Measurements from ENCODE around the gene DCAF4.

The DCAF4 gene

GRCh38 chr14:72970058-72970630 lies 43.9 kb downstream of the DCAF4 start:
- Histone ChIP-seq H3K36me3 (ENCODE audit: control insufficient read depth, insufficient read depth, low read length) (peaks cover 62% of the 10 kb centered on the region), H3K9me3 (ENCODE audit: control insufficient read depth, low read length) (no peaks in the 10 kb centered on the region), H3K27ac (ENCODE audit: low read depth, low read length, severe bottlenecking) (no peak overlapping the region), H3K4me3 (ENCODE audit: extremely low read depth, insufficient read depth, low read length, poor library complexity, severe bottlenecking) (no peak overlapping the region), H3K4me1 (ENCODE audit: control insufficient read depth, insufficient read depth, low read length, poor library complexity, severe bottlenecking) (no peaks in the 10 kb centered on the region)
- WGBS, 2 experiments (ENCODE audit: insufficient coverage in 2 of 2), result 84 to 90% methylated on average over 9 to 11 of the region's 17 CpGs

DNA sequence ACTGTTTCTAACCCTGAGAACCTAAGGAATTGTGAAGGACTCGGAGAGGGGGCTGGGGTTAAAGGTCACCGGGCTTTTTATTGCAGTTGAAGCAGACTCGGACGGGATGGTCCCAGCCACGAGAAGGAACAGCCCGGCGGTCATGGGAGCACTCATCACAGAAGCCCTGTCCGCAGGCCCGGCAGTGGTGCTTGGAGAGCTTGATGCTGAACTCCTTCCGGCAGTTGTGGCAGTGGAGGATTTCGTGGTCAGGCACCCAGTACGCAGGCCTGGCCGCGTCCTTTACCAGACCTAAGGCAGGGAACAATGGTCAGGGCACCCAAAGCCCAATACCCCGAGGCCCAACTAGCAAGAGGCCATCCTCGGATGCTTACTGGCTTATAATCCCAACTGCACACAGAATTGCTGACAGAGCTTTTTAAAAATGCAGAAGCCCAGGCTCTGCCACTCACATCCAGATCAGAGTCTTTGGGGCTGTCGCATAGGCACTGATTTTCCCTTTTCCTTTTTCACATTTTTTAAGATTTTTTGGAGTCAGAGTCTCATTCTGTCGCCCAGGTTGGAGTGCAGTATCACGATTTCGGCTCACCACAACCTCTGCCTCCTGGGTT lies 44.7 kb downstream of the DCAF4 start:
- Histone ChIP-seq H3K27ac (ENCODE audit: low read depth, low read length, severe bottlenecking) (no peak overlapping the region), H3K4me1 (ENCODE audit: control insufficient read depth, insufficient read depth, low read length, poor library complexity, severe bottlenecking) (no peaks in the 10 kb centered on the region), H3K9me3 (ENCODE audit: control insufficient read depth, low read length) (no peaks in the 10 kb centered on the region), H3K36me3 (ENCODE audit: control insufficient read depth, insufficient read depth, low read length) (peaks cover 70% of the 10 kb centered on the region), H3K4me3 (ENCODE audit: extremely low read depth, insufficient read depth, low read length, poor library complexity, severe bottlenecking) (no peak overlapping the region)
- 94 to 96% methylated on average over 20 of the region's 20 CpGs for WGBS, 2 experiments (ENCODE audit: insufficient coverage in 2 of 2)

DNA sequence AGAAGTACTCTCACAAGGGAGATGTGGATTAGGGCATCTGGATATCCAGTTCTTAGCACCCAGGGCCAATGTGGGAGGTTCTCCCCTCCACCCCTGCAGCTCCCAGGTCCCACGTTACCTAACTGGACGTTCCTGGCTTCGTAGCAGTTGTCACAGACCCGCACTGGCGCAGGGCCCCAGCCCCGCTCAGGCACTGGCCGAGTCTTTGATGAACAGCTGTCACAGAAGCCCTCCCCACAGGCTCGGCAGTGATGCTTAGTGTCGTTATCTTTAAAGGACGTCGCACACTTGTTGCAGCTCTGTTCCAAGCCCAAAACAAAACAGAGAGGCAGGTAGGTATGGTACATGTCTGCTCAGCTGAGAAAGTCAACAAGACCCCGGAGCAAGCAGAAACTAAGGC lies 48.4 kb downstream of the DCAF4 start:
- no peak overlapping the region for H3K27ac ChIP-seq (ENCODE audit: low read depth, low read length, severe bottlenecking)
- peaks cover 80% of the 10 kb centered on the region for H3K36me3 ChIP-seq (ENCODE audit: control insufficient read depth, insufficient read depth, low read length)

DNA sequence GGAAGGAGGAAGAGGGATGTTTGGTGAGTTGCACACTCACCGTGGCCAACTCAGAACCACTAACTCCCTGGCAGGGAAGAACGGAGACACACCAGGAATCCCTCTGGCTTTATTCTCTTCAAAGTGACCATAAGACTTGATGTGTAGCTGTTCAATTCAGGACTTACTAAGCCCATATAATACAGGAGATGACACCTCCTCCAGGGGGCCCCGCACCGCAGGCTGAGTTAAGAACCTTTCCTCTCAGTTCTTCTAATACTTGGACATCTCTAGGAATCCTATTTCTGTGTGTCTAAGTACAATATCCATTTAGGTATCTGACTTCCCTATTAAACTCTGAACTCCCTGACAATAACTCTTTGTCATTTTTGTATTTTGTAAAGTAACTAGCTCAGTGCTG lies 49.5 kb downstream of the DCAF4 start:
- no peaks in the 10 kb centered on the region for H3K4me1 ChIP-seq (ENCODE audit: control insufficient read depth, insufficient read depth, low read length, poor library complexity, severe bottlenecking)
- no peaks in the 10 kb centered on the region for H3K9me3 ChIP-seq (ENCODE audit: control insufficient read depth, low read length)
- H3K36me3 ChIP-seq (ENCODE audit: control insufficient read depth, insufficient read depth, low read length), result peaks cover 77% of the 10 kb centered on the region
- no peak overlapping the region for H3K27ac ChIP-seq (ENCODE audit: low read depth, low read length, severe bottlenecking)
- WGBS, 2 experiments (ENCODE audit: insufficient coverage in 2 of 2), result 100% methylated on average over 3 of the region's 4 CpGs; no CpG with 5 or more reads in 1 of the 2 experiments
- no peak overlapping the region for H3K4me3 ChIP-seq (ENCODE audit: extremely low read depth, insufficient read depth, low read length, poor library complexity, severe bottlenecking)

More for the DNA sequence above, 48.4 kb downstream of the DCAF4 start:
- 93 to 98% methylated on average over 11 to 12 of the region's 12 CpGs for WGBS, 2 experiments (ENCODE audit: insufficient coverage in 2 of 2)
- H3K4me3 ChIP-seq (ENCODE audit: extremely low read depth, insufficient read depth, low read length, poor library complexity, severe bottlenecking), result no peak overlapping the region
- no peaks in the 10 kb centered on the region for H3K9me3 ChIP-seq (ENCODE audit: control insufficient read depth, low read length)
- no peaks in the 10 kb centered on the region for H3K4me1 ChIP-seq (ENCODE audit: control insufficient read depth, insufficient read depth, low read length, poor library complexity, severe bottlenecking)

- Histone ChIP-seq H3K9me3 (ENCODE audit: control insufficient read depth, low read length) (no peaks in the 10 kb centered on the region), H3K36me3 (ENCODE audit: control insufficient read depth, insufficient read depth, low read length) (peaks cover 76% of the 10 kb centered on the region), H3K27ac (ENCODE audit: low read depth, low read length, severe bottlenecking) (no peak overlapping the region), H3K4me1 (ENCODE audit: control insufficient read depth, insufficient read depth, low read length, poor library complexity, severe bottlenecking) (no peaks in the 10 kb centered on the region), H3K4me3 (ENCODE audit: extremely low read depth, insufficient read depth, low read length, poor library complexity, severe bottlenecking) (no peak overlapping the region)
- 88 to 92% methylated on average over 8 to 9 of the region's 9 CpGs for WGBS, 2 experiments (ENCODE audit: insufficient coverage in 2 of 2)
These were observed 52.6 kb downstream of the DCAF4 start for GRCh38 chr14:72978856-72979255.

GRCh38 chr14:72980863-72981262 lies 54.6 kb downstream of the DCAF4 start:
- H3K9me3 ChIP-seq (ENCODE audit: control insufficient read depth, low read length), result no peaks in the 10 kb centered on the region
- peaks cover 76% of the 10 kb centered on the region for H3K36me3 ChIP-seq (ENCODE audit: control insufficient read depth, insufficient read depth, low read length)
- H3K4me1 ChIP-seq (ENCODE audit: control insufficient read depth, insufficient read depth, low read length, poor library complexity, severe bottlenecking), result no peaks in the 10 kb centered on the region
- no peak overlapping the region for H3K4me3 ChIP-seq (ENCODE audit: extremely low read depth, insufficient read depth, low read length, poor library complexity, severe bottlenecking)
- H3K27ac ChIP-seq (ENCODE audit: low read depth, low read length, severe bottlenecking), result no peak overlapping the region
- 89 to 96% methylated on average over 8 of the region's 8 CpGs for WGBS, 2 experiments (ENCODE audit: insufficient coverage in 2 of 2)

- no peaks in the 10 kb centered on the region for H3K4me1 ChIP-seq (ENCODE audit: control insufficient read depth, insufficient read depth, low read length, poor library complexity, severe bottlenecking)
- H3K9me3 ChIP-seq (ENCODE audit: control insufficient read depth, low read length), result no peaks in the 10 kb centered on the region
- no peak overlapping the region for H3K27ac ChIP-seq (ENCODE audit: low read depth, low read length, severe bottlenecking)
- no peak overlapping the region for H3K4me3 ChIP-seq (ENCODE audit: extremely low read depth, insufficient read depth, low read length, poor library complexity, severe bottlenecking)
- 74 to 93% methylated on average over 2 to 3 of the region's 3 CpGs for WGBS, 2 experiments (ENCODE audit: insufficient coverage in 2 of 2)
- peaks cover 77% of the 10 kb centered on the region for H3K36me3 ChIP-seq (ENCODE audit: control insufficient read depth, insufficient read depth, low read length)
These were observed 56.0 kb downstream of the DCAF4 start for GRCh38 chr14:72982146-72982708.

DNA sequence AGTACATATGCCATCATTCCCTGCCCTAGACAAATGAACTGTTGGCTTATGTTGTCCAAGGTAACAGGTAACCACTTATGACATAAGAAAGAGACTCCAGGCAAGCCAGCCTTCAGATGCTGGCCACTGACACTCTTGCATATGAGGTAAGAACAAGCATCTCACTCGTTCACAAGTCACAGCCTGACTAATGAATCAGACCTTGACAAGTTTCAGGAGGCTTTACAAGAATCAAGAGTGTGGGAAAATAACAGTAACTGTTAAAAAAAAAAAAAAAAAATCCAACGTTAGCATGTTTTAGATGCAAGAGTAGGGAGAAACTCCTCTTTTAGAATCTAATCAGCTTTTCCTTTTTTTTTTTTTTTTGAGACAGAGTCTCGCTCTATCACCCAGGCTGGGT lies 60.0 kb downstream of the DCAF4 start:
- Histone ChIP-seq H3K36me3 (ENCODE audit: control insufficient read depth, insufficient read depth, low read length) (peaks cover 67% of the 10 kb centered on the region), H3K9me3 (ENCODE audit: control insufficient read depth, low read length) (no peaks in the 10 kb centered on the region), H3K4me3 (ENCODE audit: extremely low read depth, insufficient read depth, low read length, poor library complexity, severe bottlenecking) (no peak overlapping the region), H3K4me1 (ENCODE audit: control insufficient read depth, insufficient read depth, low read length, poor library complexity, severe bottlenecking) (no peaks in the 10 kb centered on the region), H3K27ac (ENCODE audit: low read depth, low read length, severe bottlenecking) (no peak overlapping the region)
- WGBS, 2 experiments (ENCODE audit: insufficient coverage in 2 of 2), result 94% methylated on average over 2 of the region's 3 CpGs; no CpG with 5 or more reads in 1 of the 2 experiments

DNA sequence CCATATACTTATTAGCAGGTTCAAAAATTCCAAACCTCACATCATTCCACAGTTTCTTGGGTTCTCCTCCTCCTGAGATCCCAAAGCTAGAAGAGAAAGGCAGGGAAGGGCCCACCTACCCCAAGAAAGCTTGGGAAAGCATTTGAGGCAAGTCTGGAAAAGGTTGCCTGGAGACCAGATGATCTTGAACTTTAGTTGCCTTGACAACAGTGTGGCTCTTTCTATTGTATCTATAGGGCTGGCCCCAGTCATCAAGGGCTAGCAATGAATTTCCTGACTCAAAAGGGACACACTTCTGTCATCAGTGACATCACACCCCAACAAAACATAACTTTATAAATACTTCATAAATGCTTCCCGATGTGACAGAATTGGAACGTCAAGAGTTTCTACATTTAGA lies 60.6 kb downstream of the DCAF4 start:
- Histone ChIP-seq H3K4me3 (ENCODE audit: extremely low read depth, insufficient read depth, low read length, poor library complexity, severe bottlenecking) (no peak overlapping the region), H3K36me3 (ENCODE audit: control insufficient read depth, insufficient read depth, low read length) (peaks cover 66% of the 10 kb centered on the region), H3K4me1 (ENCODE audit: control insufficient read depth, insufficient read depth, low read length, poor library complexity, severe bottlenecking) (no peaks in the 10 kb centered on the region), H3K9me3 (ENCODE audit: control insufficient read depth, low read length) (no peaks in the 10 kb centered on the region), H3K27ac (ENCODE audit: low read depth, low read length, severe bottlenecking) (no peak overlapping the region)
- 100% methylated on average over 2 of the region's 2 CpGs; no CpG with 5 or more reads in 1 of the 2 experiments for WGBS, 2 experiments (ENCODE audit: insufficient coverage in 2 of 2)

DNA sequence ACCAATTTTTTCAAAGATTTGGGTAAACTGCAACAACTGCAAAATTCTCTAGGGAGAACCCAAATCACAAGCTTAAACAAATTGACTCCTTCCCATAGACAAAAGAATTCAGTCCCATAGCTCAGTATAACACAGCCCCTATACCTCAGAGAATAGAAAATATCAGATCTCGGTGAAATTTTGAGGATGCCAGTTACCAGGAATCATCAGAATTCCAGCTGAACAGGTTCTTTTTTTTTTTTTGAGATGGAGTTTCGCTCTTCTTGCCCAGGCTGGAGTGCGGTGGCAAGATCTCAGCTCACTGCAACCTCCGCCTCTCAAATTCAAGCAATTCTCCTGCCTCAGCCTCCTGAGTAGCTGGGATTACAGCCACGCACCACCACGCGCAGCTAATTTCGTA lies 63.9 kb downstream of the DCAF4 start:
- Histone ChIP-seq H3K9me3 (ENCODE audit: control insufficient read depth, low read length) (no peaks in the 10 kb centered on the region), H3K36me3 (ENCODE audit: control insufficient read depth, insufficient read depth, low read length) (peaks cover 68% of the 10 kb centered on the region), H3K27ac (ENCODE audit: low read depth, low read length, severe bottlenecking) (no peak overlapping the region), H3K4me3 (ENCODE audit: extremely low read depth, insufficient read depth, low read length, poor library complexity, severe bottlenecking) (no peak overlapping the region), H3K4me1 (ENCODE audit: control insufficient read depth, insufficient read depth, low read length, poor library complexity, severe bottlenecking) (no peaks in the 10 kb centered on the region)
- 95 to 97% methylated on average over 5 to 6 of the region's 8 CpGs for WGBS, 2 experiments (ENCODE audit: insufficient coverage in 2 of 2)

GRCh38 chr14:72996916-72997315 lies 70.7 kb downstream of the DCAF4 start:
- WGBS, 2 experiments (ENCODE audit: insufficient coverage in 2 of 2), result 93 to 98% methylated on average over 6 of the region's 6 CpGs
- Histone ChIP-seq H3K4me1 (ENCODE audit: control insufficient read depth, insufficient read depth, low read length, poor library complexity, severe bottlenecking) (no peaks in the 10 kb centered on the region), H3K27ac (ENCODE audit: low read depth, low read length, severe bottlenecking) (no peak overlapping the region), H3K9me3 (ENCODE audit: control insufficient read depth, low read length) (no peaks in the 10 kb centered on the region), H3K36me3 (ENCODE audit: control insufficient read depth, insufficient read depth, low read length) (peaks cover 71% of the 10 kb centered on the region), H3K4me3 (ENCODE audit: extremely low read depth, insufficient read depth, low read length, poor library complexity, severe bottlenecking) (no peak overlapping the region)

Measured in mesodermal cell (in vitro differentiated cells).